Panc1 (cell line): ENCODE data around the gene DOCK4. TPM values are rescaled to one million over a fixed set of nuclear protein-coding genes. Genes with fewer than 3 reads are reported as not detected.

Experiments
- ATAC-seq: fragments of 200-7000 bp; cut with Tn5 transposase; 2 replicates; pipeline ENCODE4 v1.9.1; 2020; ENCODE audit warnings: mild to moderate bottlenecking, moderate library complexity
- BruUV-seq: library from RNA; stranded (reverse); fragments of 400-500 nt; replicated peaks from 2 replicates; lab custom pipeline; 2021; lab: Mats Ljungman, UMichigan
- CTCF ChIA-PET: fragments of 300-600 bp; sonication (Branson Sonifier 250); formaldehyde crosslinking; loops from one replicate; lab custom pipeline; 2022; ENCODE audit warnings: antibody characterized with exemption; lab: Charles Lee
- POLR2A ChIA-PET: fragments of 300-600 bp; sonication (Branson Sonifier 250); formaldehyde crosslinking; loops from one replicate; lab custom pipeline; 2022; ENCODE audit warnings: antibody characterized with exemption; lab: Charles Lee
- DNase-seq: peaks from one replicate; pipeline ENCODE4 v3.0.0-alpha.2; 2010; ENCODE audit warnings: low read depth, low spot score
- H3K27ac ChIP-seq: 2 replicates; pipeline ENCODE4 v1.5.1; 2011; ENCODE audit warnings: mild to moderate bottlenecking, low read length, inconsistent platforms
- H3K27me3 ChIP-seq: fragments of 200-500 bp; sonication (Bioruptor generic); 2 replicates; pipeline ENCODE4 v1.6.0; 2014; ENCODE audit warnings: low read length, inconsistent platforms; ENCODE audit not compliant: control insufficient read depth, insufficient read depth
- H3K36me3 ChIP-seq: fragments of 200-500 bp; sonication (Bioruptor generic); 2 replicates; pipeline ENCODE4 v1.5.1; 2014; ENCODE audit warnings: inconsistent platforms, mild to moderate bottlenecking, low read length, moderate library complexity; ENCODE audit not compliant: control insufficient read depth, insufficient read depth
- H3K4me1 ChIP-seq: 2 replicates; pipeline ENCODE4 v1.5.1; 2011; ENCODE audit warnings: inconsistent platforms, mild to moderate bottlenecking, low read length, moderate library complexity; ENCODE audit not compliant: control insufficient read depth, insufficient read depth
- H3K4me3 ChIP-seq, 2 experiments: 2 replicates each; pipeline ENCODE4 v1.5.1; 2011 to 2012; ENCODE audit warnings: low read depth in 2 of 2, low read length in 2 of 2, mild to moderate bottlenecking in 2 of 2, inconsistent platforms in 1 of 2, moderate library complexity in 1 of 2
- H3K9me3 ChIP-seq: fragments of 200-500 bp; sonication (Bioruptor generic); 2 replicates; pipeline ENCODE4 v1.5.1; 2014; ENCODE audit warnings: low read depth, mild to moderate bottlenecking, inconsistent platforms, low read length, moderate library complexity; ENCODE audit not compliant: control insufficient read depth, insufficient read depth
- CTCF ChIP-seq: fragments of 450-650 bp; IDR thresholded peaks from 2 replicates; pipeline ENCODE4 v1.5.1; 2017; ENCODE audit warnings: mild to moderate bottlenecking
- POLR2AphosphoS5 ChIP-seq: IDR thresholded peaks from 2 replicates; pipeline ENCODE4 v1.6.1; 2012; ENCODE audit warnings: mild to moderate bottlenecking, low read depth, low read length, moderate library complexity
- SIN3A ChIP-seq: IDR thresholded peaks from 2 replicates; pipeline ENCODE4 v1.6.1; 2012; ENCODE audit warnings: low read depth, mild to moderate bottlenecking, low read length, moderate library complexity, borderline replicate concordance; ENCODE audit not compliant: insufficient read depth
- TCF7L2 ChIP-seq: IDR thresholded peaks from 2 replicates; pipeline ENCODE4 v1.6.1; 2011; ENCODE audit warnings: mild to moderate bottlenecking, low read depth, low read length, inconsistent platforms
- in situ Hi-C: cut with HindIII; loops from 2 replicates; pipeline ENCODE4 v1.10.0; 2016; ENCODE audit warnings: low sequenced_read_pairs, low pct_unique_long_range_greater_than_20kb
- intact Hi-C: fragments of 100-400 bp; cut with micrococcal nuclease; formaldehyde crosslinking; loops from one replicate; pipeline ENCODE4 v1.10.0; 2022; ENCODE audit not compliant: unreplicated experiment
- total RNA-seq: library from RNA; stranded (reverse); gene quantifications from one replicate; pipeline ENCODE4 v1.2.1, GENCODE V29; 2021; ENCODE audit not compliant: unreplicated experiment
- TF ChIP-seq, protein P1 (sequence below), 2 experiments: IDR thresholded peaks; 2 replicates each; pipeline ENCODE4 v1.6.1; 2011 to 2012; ENCODE audit warnings: low read depth in 2 of 2, control low read depth in 1 of 2, low read length in 1 of 2, mild to moderate bottlenecking in 1 of 2, moderate library complexity in 1 of 2; ENCODE audit not compliant: insufficient read depth in 1 of 2

Gene DOCK4
- total RNA-seq, 1 experiment from 2014 or later: 10.8 TPM

GRCh38 chr7:112199672-112200071 lies 6.5 kb downstream of the DOCK4 start:
- TF ChIP-seq SIN3A (no peak), TCF7L2 (no peak), POLR2AphosphoS5 (no peak), CTCF (no peak)
- TF ChIP-seq, protein P1, sequence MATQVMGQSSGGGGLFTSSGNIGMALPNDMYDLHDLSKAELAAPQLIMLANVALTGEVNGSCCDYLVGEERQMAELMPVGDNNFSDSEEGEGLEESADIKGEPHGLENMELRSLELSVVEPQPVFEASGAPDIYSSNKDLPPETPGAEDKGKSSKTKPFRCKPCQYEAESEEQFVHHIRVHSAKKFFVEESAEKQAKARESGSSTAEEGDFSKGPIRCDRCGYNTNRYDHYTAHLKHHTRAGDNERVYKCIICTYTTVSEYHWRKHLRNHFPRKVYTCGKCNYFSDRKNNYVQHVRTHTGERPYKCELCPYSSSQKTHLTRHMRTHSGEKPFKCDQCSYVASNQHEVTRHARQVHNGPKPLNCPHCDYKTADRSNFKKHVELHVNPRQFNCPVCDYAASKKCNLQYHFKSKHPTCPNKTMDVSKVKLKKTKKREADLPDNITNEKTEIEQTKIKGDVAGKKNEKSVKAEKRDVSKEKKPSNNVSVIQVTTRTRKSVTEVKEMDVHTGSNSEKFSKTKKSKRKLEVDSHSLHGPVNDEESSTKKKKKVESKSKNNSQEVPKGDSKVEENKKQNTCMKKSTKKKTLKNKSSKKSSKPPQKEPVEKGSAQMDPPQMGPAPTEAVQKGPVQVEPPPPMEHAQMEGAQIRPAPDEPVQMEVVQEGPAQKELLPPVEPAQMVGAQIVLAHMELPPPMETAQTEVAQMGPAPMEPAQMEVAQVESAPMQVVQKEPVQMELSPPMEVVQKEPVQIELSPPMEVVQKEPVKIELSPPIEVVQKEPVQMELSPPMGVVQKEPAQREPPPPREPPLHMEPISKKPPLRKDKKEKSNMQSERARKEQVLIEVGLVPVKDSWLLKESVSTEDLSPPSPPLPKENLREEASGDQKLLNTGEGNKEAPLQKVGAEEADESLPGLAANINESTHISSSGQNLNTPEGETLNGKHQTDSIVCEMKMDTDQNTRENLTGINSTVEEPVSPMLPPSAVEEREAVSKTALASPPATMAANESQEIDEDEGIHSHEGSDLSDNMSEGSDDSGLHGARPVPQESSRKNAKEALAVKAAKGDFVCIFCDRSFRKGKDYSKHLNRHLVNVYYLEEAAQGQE (IDR thresholded peaks at IDR 0.05; ENCODE audit: insufficient read depth in 1 of 2, low read depth in 2 of 2, low read length in 1 of 2): no peak
- Histone ChIP-seq H3K36me3 (no peaks in the 10 kb centered on the region), H3K4me3 (no peak overlapping the region), H3K9me3 (no peaks in the 10 kb centered on the region), H3K27me3 (no peaks in the 10 kb centered on the region), H3K27ac (no peak overlapping the region), H3K4me1 (peaks cover 9% of the 10 kb centered on the region)
- no TSS peak for BruUV-seq
- DNase-seq (no peak), ATAC-seq (no peak)
- in situ Hi-C loops: no loop called here
- POLR2A ChIA-PET: no interaction called here
- intact Hi-C loops: loop anchor here (10.0 kb wide), 1 partner anchor 185 kb away; no protein-coding TSS in a partner anchor
- CTCF ChIA-PET: no interaction called here

- ChIA-PET CTCF (no interaction called here), POLR2A (no interaction called here)
- Histone ChIP-seq H3K27me3 (no peaks in the 10 kb centered on the region), H3K4me1 (peaks cover 5% of the 10 kb centered on the region; the same call in 1 of the 2 replicates), H3K4me3 (no peak overlapping the region), H3K27ac (no peak overlapping the region), H3K36me3 (no peaks in the 10 kb centered on the region), H3K9me3 (no peaks in the 10 kb centered on the region)
- no TSS peak for BruUV-seq
- in situ Hi-C loops (no loop called here), intact Hi-C loops (no loop called here)
- TF ChIP-seq SIN3A (no peak), CTCF (no peak), POLR2AphosphoS5 (no peak), TCF7L2 (no peak)
- TF ChIP-seq, protein P1 (IDR thresholded peaks at IDR 0.05; ENCODE audit: insufficient read depth in 1 of 2, low read depth in 2 of 2, low read length in 1 of 2): no peak
- DNase-seq (peak; percentile 51), ATAC-seq (no peak)
Observed at GRCh38 chr7:112199035-112199655, 7.1 kb downstream of the DOCK4 start.
